ENCODE measurements around the gene SLC2A4.

SLC2A4 gene

DNA sequence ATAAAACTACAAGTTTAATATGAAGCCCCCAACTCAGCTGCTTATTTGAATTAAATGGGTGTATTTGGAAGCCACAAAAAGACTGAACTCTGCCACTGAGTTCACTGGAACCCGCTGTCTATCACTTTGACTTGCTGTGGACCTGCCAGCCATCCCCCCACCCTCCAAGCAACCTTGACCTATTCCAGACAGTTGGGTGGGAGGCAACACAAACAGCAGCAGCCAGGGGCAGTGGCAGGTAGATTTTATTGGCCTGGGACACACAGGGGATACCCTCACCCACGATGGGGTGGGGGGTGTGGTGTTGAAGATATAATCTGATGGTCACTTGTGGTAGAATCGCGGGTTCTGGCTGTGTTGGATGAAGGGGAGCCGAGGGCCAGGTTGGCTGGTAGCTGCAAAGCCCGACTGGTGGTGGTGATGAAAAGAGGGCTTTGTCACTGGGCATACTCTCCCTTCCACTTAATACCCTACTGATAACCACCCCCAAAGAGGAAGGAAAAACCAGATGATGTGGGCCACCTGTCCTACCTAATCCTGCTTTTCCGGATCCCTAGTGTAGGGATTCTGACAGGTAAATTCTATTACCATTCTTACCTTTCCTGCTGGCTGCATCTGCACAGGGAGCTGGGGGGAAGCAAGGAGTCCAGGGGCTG lies 31.0 kb downstream of the SLC2A4 start:
- H3K4me3 ChIP-seq (ENCODE audit: low read length), result no peak overlapping the region
- no peaks in the 10 kb centered on the region for H3K27me3 ChIP-seq (ENCODE audit: insufficient read depth, low read length)
- peaks cover 70% of the 10 kb centered on the region for H3K36me3 ChIP-seq (ENCODE audit: insufficient read depth, low read depth, low read length)
- no peaks in the 10 kb centered on the region for H3K9me3 ChIP-seq (ENCODE audit: insufficient read depth, low read depth, low read length)
- H3K9ac ChIP-seq (ENCODE audit: low read depth, low read length), result no peak overlapping the region
- no peak overlapping the region for H3K27ac ChIP-seq (ENCODE audit: low read length)
- H3K4me1 ChIP-seq (ENCODE audit: insufficient read depth, low read length), result peaks cover 5% of the 10 kb centered on the region; the same call in 1 of the 2 replicates

DNA sequence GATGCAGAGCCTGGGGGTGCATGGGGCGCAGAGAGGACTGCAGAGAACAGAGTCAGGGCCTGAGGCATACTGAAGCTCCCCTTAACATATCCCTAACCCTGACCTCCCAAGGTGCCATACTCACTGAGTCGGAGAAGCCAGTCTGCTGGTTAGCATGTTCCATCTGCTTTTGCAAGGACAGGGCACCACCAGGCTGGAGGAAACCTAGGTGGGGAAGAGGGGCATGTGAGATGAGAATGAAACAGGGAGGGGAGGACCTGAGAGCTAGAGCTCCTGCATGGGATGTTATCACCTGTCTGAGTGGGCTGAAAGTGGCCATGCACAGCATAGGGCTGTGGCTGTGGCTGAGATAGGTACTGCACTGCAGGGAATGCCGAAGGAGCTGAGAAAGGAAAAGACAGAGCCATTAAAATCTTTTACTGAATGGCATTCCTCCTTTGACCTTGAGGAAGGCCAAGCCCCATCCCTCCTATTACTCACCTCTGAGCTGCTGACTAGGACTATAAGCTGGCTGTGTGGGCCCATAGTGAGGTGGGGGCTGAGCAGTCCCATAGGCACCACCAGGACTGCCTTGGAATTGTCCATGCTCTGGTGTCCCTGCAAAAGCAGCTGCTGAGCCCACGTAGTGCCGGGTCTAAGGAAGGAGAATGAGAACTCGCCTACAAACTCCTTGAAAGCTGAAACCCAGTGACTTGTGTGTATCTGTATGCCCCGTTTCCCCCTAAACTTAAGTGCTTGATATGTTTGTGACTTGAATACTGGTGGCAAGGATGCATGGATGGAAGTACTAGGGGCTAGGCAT lies 31.8 kb downstream of the SLC2A4 start:
- peaks cover 5% of the 10 kb centered on the region; the same call in 1 of the 2 replicates for H3K4me1 ChIP-seq (ENCODE audit: insufficient read depth, low read length)
- no peak overlapping the region for H3K27ac ChIP-seq (ENCODE audit: low read length)
- H3K27me3 ChIP-seq (ENCODE audit: insufficient read depth, low read length), result no peaks in the 10 kb centered on the region
- no peak overlapping the region; the same call in 1 of the 2 replicates for H3K4me3 ChIP-seq (ENCODE audit: low read length)
- no peak overlapping the region for H3K9ac ChIP-seq (ENCODE audit: low read depth, low read length)
- H3K9me3 ChIP-seq (ENCODE audit: insufficient read depth, low read depth, low read length), result no peaks in the 10 kb centered on the region
- H3K36me3 ChIP-seq (ENCODE audit: insufficient read depth, low read depth, low read length), result peaks cover 77% of the 10 kb centered on the region

DNA sequence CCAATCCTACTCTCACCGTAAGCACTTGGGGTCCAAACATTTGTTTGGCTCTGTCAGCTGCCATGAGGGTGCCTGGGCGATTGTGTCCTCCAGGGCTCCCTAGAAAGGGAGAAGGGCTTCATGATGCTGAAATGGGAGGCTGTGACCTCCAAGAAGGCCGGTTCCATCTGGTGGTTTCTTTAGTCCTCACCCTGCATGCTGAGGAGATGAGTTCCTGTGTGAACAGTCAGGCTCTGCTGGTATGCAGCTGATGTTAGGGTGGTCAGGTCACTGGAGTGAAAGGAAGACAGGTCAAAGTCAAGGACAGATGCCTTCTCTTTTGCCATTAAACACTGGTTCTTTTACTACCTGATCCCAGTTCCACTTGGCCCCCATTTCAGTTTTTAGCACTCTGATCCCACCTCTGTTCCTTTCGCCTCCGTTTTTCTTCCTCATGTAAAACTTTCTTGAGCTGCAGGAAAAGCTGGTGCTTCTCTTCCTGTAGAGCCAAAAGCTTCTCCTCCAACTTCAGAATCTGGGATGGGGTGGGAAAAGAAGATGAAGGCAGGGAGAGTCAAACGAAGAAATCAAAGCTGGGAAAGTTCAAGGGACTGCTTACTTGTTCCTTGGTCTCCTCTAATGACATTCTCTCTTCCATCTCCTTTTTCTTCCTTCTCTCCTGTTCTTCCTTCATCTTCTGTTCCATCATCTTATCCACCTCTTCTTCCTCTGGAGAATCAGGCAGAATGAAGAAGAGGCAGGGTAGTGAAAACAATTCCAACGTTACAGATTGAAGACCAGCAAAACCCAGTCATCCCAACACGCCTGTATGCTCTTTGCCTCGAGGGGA lies 32.6 kb downstream of the SLC2A4 start:
- Histone ChIP-seq H3K27ac (ENCODE audit: low read length) (no peak overlapping the region), H3K4me3 (ENCODE audit: low read length) (peak overlapping the region; percentile 87), H3K4me1 (ENCODE audit: insufficient read depth, low read length) (peaks cover 4% of the 10 kb centered on the region; the same call in 1 of the 2 replicates), H3K27me3 (ENCODE audit: insufficient read depth, low read length) (no peaks in the 10 kb centered on the region), H3K9me3 (ENCODE audit: insufficient read depth, low read depth, low read length) (no peaks in the 10 kb centered on the region), H3K9ac (ENCODE audit: low read depth, low read length) (peak overlapping the region; percentile 86), H3K36me3 (ENCODE audit: insufficient read depth, low read depth, low read length) (peaks cover 81% of the 10 kb centered on the region)

DNA sequence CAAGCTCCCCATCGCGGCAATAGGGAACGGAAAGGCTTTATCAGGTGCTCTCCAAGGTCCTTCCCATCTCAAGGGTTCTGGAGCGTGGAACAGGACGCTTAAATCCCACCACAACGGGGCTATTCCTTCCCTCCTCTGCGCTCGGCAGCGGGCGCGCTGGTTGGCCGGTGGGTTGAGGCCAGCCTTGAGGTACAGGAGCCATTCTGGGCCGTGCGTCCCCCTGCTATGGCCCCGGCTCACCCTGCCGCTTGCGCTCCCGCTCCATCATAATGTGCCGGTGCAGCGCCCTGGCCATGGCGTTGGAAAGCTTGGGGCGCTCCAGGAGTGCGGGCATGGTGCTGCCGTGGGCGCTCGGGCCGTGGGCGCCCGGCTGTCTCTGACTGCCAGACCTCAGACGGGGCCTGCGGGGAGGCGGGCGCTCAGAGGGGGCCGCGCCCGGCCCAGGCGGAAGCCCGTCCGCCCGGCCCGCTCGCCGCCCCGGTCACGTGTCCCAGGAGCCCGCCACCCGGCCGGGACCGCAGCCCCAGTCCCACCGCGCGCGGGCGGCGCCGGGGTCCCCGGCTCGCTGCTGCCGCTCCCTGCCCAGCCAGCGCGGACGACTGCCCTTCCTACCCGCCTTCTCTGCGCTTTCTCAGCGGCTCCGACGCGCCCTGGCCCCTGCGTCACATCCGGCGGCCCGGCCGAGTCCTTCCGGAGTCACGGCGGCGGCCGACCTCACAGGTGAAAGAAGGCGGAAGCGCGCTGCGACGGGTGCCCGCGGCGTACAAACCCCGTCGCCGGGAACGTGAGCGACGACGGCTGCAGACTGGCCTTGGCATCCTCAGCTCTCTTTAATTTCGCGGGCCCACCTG lies 33.4 kb downstream of the SLC2A4 start, which contains the start of gene GPS2:
Gene GPS2 (minus strand): TSS at position 642 of the 851 bp plus-strand sequence. CDS start 308 bp downstream, at position 334.
- no peaks in the 10 kb centered on the region for H3K4me1 ChIP-seq (ENCODE audit: insufficient read depth, low read length)
- peaks cover 72% of the 10 kb centered on the region for H3K36me3 ChIP-seq (ENCODE audit: insufficient read depth, low read depth, low read length)
- peak within 1 kb of the TSS; percentile 86 for H3K9ac ChIP-seq (ENCODE audit: low read depth, low read length)
- H3K27me3 ChIP-seq (ENCODE audit: insufficient read depth, low read length), result no peaks in the 10 kb centered on the region
- no peaks in the 10 kb centered on the region for H3K9me3 ChIP-seq (ENCODE audit: insufficient read depth, low read depth, low read length)
- peak within 1 kb of the TSS; percentile 87 for H3K4me3 ChIP-seq (ENCODE audit: low read length)
- no peak within 1 kb of the TSS for H3K27ac ChIP-seq (ENCODE audit: low read length)

DNA sequence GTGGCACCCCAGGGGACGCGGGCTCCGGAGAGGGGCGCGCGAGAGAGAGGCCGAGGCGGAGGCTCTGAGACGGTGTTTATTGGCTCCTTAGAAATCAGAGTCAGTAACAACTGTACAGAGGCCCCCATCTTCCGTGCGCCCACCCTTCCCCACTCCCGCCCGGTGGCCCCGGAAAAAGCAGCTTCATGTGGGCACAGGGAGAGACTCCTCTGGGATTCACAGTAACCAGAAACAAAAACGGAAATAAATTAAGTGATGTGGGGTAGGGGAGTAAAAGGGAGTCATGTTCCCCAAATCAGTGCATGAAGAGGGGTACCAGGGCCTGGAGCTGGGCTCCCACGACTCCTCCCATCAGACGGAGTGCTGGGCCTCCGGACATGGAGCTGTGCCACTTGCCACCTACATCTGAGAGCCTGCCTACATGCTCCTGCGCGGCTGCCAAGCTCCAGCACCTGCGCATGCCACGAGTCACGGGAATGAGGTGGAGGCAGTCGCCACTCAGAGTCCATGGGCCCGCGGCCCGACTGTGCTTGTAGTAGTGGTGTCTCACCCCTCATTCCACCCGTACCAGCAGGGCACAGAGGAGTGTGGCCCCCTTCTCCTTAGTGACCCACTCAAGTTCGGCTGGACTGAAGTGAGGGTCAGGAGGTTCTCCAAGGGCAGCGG lies 34.2 kb downstream of the SLC2A4 start:
- Histone ChIP-seq H3K4me1 (ENCODE audit: insufficient read depth, low read length) (no peaks in the 10 kb centered on the region), H3K36me3 (ENCODE audit: insufficient read depth, low read depth, low read length) (peaks cover 71% of the 10 kb centered on the region), H3K9me3 (ENCODE audit: insufficient read depth, low read depth, low read length) (no peaks in the 10 kb centered on the region), H3K27me3 (ENCODE audit: insufficient read depth, low read length) (no peaks in the 10 kb centered on the region), H3K9ac (ENCODE audit: low read depth, low read length) (peak overlapping the region; percentile 86), H3K27ac (ENCODE audit: low read length) (no peak overlapping the region), H3K4me3 (ENCODE audit: low read length) (peak overlapping the region; percentile 87)

DNA sequence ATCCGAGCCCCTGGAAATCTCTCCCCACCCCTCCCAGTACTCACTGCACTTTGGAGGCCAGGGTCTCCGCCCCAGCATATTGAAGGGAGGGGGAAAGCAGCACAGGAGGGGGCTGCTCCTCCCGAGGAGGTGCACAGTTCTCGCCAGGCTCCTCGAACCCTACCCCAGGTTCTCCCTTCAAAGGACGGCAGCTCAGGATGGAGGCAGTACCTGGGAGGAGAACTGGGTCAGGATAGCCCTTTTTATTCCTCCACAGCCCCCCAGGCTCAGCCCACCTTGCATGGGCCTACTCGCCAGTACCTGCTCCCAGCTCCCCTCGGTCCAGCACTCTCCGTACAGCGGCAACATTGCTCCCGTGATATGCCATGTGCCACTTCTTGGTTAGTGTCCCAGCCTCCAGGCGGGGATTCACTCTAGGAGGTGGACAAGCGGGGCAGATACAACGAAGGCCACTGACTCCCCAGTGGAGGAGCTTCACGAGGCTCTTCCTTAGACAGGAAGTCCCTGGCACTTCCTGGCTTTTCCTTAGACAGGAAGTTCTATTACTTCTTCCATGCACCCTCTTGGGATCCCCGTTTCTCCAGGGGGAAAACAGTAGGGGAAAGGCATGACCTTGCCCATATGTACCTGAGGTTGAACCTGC lies 35.8 kb downstream of the SLC2A4 start:
- Histone ChIP-seq H3K27ac (ENCODE audit: low read length) (no peak overlapping the region), H3K9ac (ENCODE audit: low read depth, low read length) (no peak overlapping the region), H3K36me3 (ENCODE audit: insufficient read depth, low read depth, low read length) (peaks cover 72% of the 10 kb centered on the region), H3K4me3 (ENCODE audit: low read length) (no peak overlapping the region), H3K27me3 (ENCODE audit: insufficient read depth, low read length) (no peaks in the 10 kb centered on the region), H3K4me1 (ENCODE audit: insufficient read depth, low read length) (no peaks in the 10 kb centered on the region), H3K9me3 (ENCODE audit: insufficient read depth, low read depth, low read length) (no peaks in the 10 kb centered on the region)

DNA sequence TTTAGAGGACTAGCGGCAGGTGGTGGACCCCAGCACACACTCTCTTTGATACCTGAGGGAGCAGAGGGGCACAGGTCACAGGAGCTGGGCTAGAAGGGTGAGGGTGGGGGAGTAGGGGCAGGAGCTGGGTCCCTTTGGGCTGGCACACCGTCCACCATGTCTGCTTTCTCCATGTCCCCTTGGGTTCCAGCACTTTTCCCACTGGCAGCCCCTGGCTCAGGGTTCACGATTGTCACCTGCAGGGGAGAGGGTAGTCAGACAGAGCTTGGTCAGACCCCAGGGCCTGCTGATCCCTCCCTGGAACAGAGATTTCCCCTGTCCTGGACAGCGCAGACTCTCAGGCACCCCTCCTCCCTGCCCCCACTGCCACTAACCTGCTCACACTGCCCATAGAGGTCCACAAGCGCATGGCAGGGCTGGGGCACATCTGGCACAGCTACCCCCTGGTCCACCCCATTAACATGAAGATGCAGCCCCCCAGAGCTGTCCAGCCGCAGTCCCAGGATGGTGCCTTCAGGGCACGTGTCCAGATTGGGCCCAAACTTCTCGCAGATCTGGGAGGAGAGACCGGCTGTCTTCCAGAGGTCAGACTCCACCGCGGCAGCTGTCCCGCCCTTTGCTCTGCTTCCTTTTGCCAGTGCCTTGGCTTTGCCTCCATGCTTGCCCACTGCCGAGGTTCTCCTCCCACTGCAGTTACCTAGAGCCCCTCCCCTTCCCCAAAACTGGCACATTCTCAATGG lies 36.8 kb downstream of the SLC2A4 start:
- no peak overlapping the region for H3K4me3 ChIP-seq (ENCODE audit: low read length)
- H3K27me3 ChIP-seq (ENCODE audit: insufficient read depth, low read length), result no peaks in the 10 kb centered on the region
- H3K27ac ChIP-seq (ENCODE audit: low read length), result no peak overlapping the region
- H3K36me3 ChIP-seq (ENCODE audit: insufficient read depth, low read depth, low read length), result peaks cover 72% of the 10 kb centered on the region
- H3K9me3 ChIP-seq (ENCODE audit: insufficient read depth, low read depth, low read length), result no peaks in the 10 kb centered on the region
- H3K9ac ChIP-seq (ENCODE audit: low read depth, low read length), result no peak overlapping the region
- H3K4me1 ChIP-seq (ENCODE audit: insufficient read depth, low read length), result no peaks in the 10 kb centered on the region

DNA sequence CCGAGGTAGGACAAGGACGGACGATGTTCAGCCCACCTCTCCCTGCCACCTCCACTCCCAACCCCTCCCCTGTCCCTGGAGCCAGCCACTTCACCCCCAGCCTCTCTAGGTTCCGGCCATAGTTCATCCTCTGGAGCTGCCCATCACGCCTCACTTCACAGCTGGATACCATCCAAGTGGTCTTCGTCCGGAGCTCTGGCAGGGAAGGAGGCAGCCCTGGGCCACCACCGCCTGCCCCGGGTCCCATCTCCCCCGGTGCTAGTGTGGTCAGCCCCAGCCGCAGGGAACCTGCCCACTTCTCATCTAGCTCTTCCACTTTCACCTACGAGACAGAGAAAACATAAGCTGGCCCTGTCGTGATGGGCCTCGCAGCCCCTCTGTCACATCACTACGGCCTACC lies 39.9 kb downstream of the SLC2A4 start:
- no peaks in the 10 kb centered on the region for H3K4me1 ChIP-seq (ENCODE audit: insufficient read depth, low read length)
- H3K27ac ChIP-seq (ENCODE audit: low read length), result no peak overlapping the region
- peaks cover 80% of the 10 kb centered on the region for H3K36me3 ChIP-seq (ENCODE audit: insufficient read depth, low read depth, low read length)
- no peaks in the 10 kb centered on the region for H3K27me3 ChIP-seq (ENCODE audit: insufficient read depth, low read length)
- no peak overlapping the region for H3K9ac ChIP-seq (ENCODE audit: low read depth, low read length)
- no peak overlapping the region for H3K4me3 ChIP-seq (ENCODE audit: low read length)
- no peaks in the 10 kb centered on the region for H3K9me3 ChIP-seq (ENCODE audit: insufficient read depth, low read depth, low read length)

DNA sequence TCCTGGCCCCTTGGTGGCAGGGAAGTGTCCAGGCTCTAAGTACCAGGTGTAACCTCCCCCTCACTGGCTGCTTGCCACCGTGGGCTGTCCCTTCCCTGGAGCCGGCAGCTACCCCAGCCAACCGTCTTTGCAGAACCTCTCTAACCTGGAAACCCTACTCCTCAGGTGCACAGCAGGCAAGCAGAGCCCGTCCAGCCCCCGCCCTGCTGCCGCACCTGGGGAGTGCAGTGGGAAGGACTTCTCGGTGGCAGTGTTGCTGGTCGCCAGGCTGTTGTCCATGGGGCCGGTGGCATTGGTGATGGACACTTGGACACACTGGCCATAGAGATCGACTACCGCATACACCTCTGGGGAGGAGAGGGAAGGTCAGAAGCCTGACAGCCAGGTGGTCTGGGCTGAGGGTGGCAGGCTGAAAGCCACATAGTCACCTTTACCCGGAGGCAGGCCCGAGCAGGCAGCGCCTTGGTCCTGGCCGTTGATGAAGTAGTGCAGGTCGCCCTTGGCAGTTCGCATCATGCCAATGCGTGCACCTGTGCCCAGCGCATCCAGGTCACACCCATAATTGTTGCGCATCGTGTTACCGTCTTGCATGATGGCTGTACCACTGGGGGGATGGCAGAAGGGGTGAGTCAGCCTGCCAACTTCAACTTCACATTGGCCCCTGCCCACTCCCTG lies 41.1 kb downstream of the SLC2A4 start:
- Histone ChIP-seq H3K27ac (ENCODE audit: low read length) (no peak overlapping the region), H3K27me3 (ENCODE audit: insufficient read depth, low read length) (no peaks in the 10 kb centered on the region), H3K4me3 (ENCODE audit: low read length) (no peak overlapping the region), H3K9ac (ENCODE audit: low read depth, low read length) (no peak overlapping the region), H3K4me1 (ENCODE audit: insufficient read depth, low read length) (no peaks in the 10 kb centered on the region), H3K9me3 (ENCODE audit: insufficient read depth, low read depth, low read length) (no peaks in the 10 kb centered on the region), H3K36me3 (ENCODE audit: insufficient read depth, low read depth, low read length) (peaks cover 76% of the 10 kb centered on the region)
